K562 (cell line): ENCODE results near the gene MAPKAPK2. TPM values are rescaled to one million over a fixed set of nuclear protein-coding genes. Genes with fewer than 3 reads are reported as not detected.

Source experiments
- HDAC8 ChIP-seq: fragments of 450-650 bp; IDR thresholded peaks from 2 replicates; pipeline ENCODE4 v1.6.1; 2016; ENCODE audit warnings: mild to moderate bottlenecking, missing genetic modification characterization, moderate library complexity, missing compliant biosample characterization
- TAF1 ChIP-seq: IDR thresholded peaks from 2 replicates; pipeline ENCODE4 v1.6.1; 2011; ENCODE audit warnings: mild to moderate bottlenecking, low read length, moderate library complexity; ENCODE audit not compliant: insufficient read depth, control insufficient read depth, severe bottlenecking; ENCODE audit errors: extremely low read depth
- TGIF2 ChIP-seq: sonication (generic); formaldehyde crosslinking; IDR thresholded peaks from 2 replicates; pipeline ENCODE4 v1.8.1; 2022; ENCODE audit warnings: mild to moderate bottlenecking, missing genetic modification reagents, moderate library complexity
- THRAP3 ChIP-seq: fragments of 450-650 bp; IDR thresholded peaks from 2 replicates; pipeline ENCODE4 v1.6.1; 2016; ENCODE audit warnings: mild to moderate bottlenecking, inconsistent platforms, borderline replicate concordance
- TRIM28 ChIP-seq: fragments of 450-650 bp; IDR thresholded peaks from 2 replicates; pipeline ENCODE4 v1.6.1; 2017
- ZBTB17 ChIP-seq: fragments of 450-650 bp; formaldehyde crosslinking; IDR thresholded peaks from 2 replicates; pipeline ENCODE4 v1.4.0; 2020; ENCODE audit warnings: mild to moderate bottlenecking
- polyA plus RNA-seq, 8 experiments: library from polyadenylated mRNA; depleted of rRNA in 4 of 8; stranded (reverse) in 5 of 8; unstranded in 3 of 8; fragments of >200 nt; fragmentation: Nextera tagmentation in 2 of 8; fragmentation: Illumina TruSeq in 1 of 8; extraction: Ambion mirVana in 2 of 8; extraction: Trizol in 1 of 8; gene quantifications; 2 replicates each; pipeline versions ENCODE4 v1.2.1 to v1.2.3, GENCODE V29; 2011 to 2014; ENCODE audit warnings: inconsistent platforms in 1 of 8, missing spikeins in 1 of 8
- total RNA-seq, 7 experiments: library from RNA; depleted of rRNA in 6 of 7; stranded (reverse); fragments of >200 nt in 6 of 7; fragmentation: Illumina TruSeq in 2 of 7; extraction: Trizol in 2 of 7; gene quantifications; 2 replicates each; pipeline versions ENCODE4 v1.2.1 to v1.2.3, GENCODE V29; 2011 to 2021; ENCODE audit warnings: low replicate concordance in 1 of 7
- TF ChIP-seq, protein P1 (sequence below): fragments of 450-650 bp; IDR thresholded peaks from 2 replicates; pipeline ENCODE4 v1.6.1; 2018; ENCODE audit not compliant: partially characterized antibody
- TF ChIP-seq, protein P2 (sequence below), 2 experiments: fragments of 450-650 bp; IDR thresholded peaks; 2 replicates each; pipeline ENCODE4 v1.6.1; 2018; ENCODE audit warnings: mild to moderate bottlenecking in 2 of 2, low read depth in 1 of 2; ENCODE audit not compliant: partially characterized antibody in 2 of 2
- TF ChIP-seq, protein P3 (sequence below): fragments of 450-650 bp; formaldehyde crosslinking; IDR thresholded peaks from 2 replicates; pipeline ENCODE4 v1.4.0; 2020; ENCODE audit warnings: mild to moderate bottlenecking, moderate library complexity
- TF ChIP-seq, protein P4 (sequence below): sonication (generic); formaldehyde crosslinking; IDR thresholded peaks from 2 replicates; pipeline ENCODE4 v1.8.0; 2023; ENCODE audit warnings: mild to moderate bottlenecking, missing genetic modification reagents
- TF ChIP-seq, protein P5 (sequence below): fragments of 250-450 bp; sonication (Bioruptor Pico); IDR thresholded peaks from 2 replicates; pipeline ENCODE4 v1.8.0; 2022; ENCODE audit warnings: inconsistent platforms
- TF ChIP-seq, protein P6 (sequence below): IDR thresholded peaks from 2 replicates; pipeline ENCODE4 v1.6.1; 2012; ENCODE audit warnings: low read depth, low read length, improper control_type of control experiment, borderline replicate concordance

MAPKAPK2 gene
- total and polyA plus RNA-seq, 9 of the 15 experiments (the other 6 are each of a cell fraction or from before 2014, with no cell fraction given) = 0.63 to 94.2 (median 52.1) TPM

DNA sequence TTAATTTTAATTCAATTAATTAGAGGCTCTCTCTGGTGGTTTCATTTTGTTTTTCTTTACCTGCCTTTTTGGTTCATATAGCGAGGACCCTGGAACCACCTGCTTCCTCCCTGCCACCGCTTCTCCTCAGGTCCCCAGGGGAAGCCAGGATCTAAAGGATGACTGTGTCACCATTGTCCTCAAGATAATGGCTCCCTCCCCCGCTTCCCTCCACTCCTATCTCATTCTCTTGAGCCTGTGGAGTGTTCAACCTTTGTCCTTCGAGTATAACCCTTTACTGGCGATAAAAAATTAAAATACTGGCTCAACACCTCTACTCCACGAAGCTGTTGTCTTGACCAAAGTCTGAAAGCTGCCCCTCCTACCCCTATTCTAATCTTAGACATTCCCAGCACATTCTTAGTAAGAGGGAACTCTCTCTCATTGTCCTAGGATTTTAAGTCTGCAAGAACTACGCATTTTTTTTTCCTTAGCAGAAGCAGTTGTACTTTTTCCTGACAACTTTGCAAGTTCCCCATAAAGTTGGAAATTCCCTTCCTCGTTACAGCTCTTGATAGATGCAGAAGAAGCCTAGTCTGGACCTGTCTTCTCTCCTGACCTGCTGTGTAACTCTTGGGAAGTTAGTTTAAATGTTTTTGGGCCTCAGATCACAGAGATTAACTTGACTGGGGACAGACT, 12.6 kb upstream of the MAPKAPK2 start (continued):
- TF ChIP-seq, protein P1, sequence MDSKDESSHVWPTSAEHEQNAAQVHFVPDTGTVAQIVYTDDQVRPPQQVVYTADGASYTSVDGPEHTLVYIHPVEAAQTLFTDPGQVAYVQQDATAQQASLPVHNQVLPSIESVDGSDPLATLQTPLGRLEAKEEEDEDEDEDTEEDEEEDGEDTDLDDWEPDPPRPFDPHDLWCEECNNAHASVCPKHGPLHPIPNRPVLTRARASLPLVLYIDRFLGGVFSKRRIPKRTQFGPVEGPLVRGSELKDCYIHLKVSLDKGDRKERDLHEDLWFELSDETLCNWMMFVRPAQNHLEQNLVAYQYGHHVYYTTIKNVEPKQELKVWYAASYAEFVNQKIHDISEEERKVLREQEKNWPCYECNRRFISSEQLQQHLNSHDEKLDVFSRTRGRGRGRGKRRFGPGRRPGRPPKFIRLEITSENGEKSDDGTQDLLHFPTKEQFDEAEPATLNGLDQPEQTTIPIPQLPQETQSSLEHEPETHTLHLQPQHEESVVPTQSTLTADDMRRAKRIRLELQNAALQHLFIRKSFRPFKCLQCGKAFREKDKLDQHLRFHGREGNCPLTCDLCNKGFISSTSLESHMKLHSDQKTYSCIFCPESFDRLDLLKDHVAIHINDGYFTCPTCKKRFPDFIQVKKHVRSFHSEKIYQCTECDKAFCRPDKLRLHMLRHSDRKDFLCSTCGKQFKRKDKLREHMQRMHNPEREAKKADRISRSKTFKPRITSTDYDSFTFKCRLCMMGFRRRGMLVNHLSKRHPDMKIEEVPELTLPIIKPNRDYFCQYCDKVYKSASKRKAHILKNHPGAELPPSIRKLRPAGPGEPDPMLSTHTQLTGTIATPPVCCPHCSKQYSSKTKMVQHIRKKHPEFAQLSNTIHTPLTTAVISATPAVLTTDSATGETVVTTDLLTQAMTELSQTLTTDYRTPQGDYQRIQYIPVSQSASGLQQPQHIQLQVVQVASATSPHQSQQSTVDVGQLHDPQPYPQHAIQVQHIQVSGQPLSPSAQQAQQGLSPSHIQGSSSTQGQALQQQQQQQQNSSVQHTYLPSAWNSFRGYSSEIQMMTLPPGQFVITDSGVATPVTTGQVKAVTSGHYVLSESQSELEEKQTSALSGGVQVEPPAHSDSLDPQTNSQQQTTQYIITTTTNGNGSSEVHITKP = peak; percentile 21
- TF ChIP-seq THRAP3 (no peak), HDAC8 (tag) (no peak), TAF1 (no peak), TGIF2 (CRISPR knock-in tag) (no peak), TRIM28 (no peak; the same call in 1 of the 2 replicates), ZBTB17 (CRISPR knock-in tag) (no peak)
- TF ChIP-seq, protein P2, sequence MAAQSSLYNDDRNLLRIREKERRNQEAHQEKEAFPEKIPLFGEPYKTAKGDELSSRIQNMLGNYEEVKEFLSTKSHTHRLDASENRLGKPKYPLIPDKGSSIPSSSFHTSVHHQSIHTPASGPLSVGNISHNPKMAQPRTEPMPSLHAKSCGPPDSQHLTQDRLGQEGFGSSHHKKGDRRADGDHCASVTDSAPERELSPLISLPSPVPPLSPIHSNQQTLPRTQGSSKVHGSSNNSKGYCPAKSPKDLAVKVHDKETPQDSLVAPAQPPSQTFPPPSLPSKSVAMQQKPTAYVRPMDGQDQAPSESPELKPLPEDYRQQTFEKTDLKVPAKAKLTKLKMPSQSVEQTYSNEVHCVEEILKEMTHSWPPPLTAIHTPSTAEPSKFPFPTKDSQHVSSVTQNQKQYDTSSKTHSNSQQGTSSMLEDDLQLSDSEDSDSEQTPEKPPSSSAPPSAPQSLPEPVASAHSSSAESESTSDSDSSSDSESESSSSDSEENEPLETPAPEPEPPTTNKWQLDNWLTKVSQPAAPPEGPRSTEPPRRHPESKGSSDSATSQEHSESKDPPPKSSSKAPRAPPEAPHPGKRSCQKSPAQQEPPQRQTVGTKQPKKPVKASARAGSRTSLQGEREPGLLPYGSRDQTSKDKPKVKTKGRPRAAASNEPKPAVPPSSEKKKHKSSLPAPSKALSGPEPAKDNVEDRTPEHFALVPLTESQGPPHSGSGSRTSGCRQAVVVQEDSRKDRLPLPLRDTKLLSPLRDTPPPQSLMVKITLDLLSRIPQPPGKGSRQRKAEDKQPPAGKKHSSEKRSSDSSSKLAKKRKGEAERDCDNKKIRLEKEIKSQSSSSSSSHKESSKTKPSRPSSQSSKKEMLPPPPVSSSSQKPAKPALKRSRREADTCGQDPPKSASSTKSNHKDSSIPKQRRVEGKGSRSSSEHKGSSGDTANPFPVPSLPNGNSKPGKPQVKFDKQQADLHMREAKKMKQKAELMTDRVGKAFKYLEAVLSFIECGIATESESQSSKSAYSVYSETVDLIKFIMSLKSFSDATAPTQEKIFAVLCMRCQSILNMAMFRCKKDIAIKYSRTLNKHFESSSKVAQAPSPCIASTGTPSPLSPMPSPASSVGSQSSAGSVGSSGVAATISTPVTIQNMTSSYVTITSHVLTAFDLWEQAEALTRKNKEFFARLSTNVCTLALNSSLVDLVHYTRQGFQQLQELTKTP (IDR thresholded peaks at IDR 0.05; ENCODE audit: low read depth in 1 of 2, partially characterized antibody in 2 of 2) = peak in 1 of 2 experiments; percentile 46
- TF ChIP-seq, protein P3, sequence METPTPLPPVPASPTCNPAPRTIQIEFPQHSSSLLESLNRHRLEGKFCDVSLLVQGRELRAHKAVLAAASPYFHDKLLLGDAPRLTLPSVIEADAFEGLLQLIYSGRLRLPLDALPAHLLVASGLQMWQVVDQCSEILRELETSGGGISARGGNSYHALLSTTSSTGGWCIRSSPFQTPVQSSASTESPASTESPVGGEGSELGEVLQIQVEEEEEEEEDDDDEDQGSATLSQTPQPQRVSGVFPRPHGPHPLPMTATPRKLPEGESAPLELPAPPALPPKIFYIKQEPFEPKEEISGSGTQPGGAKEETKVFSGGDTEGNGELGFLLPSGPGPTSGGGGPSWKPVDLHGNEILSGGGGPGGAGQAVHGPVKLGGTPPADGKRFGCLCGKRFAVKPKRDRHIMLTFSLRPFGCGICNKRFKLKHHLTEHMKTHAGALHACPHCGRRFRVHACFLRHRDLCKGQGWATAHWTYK = no peak
- TF ChIP-seq, protein P4, sequence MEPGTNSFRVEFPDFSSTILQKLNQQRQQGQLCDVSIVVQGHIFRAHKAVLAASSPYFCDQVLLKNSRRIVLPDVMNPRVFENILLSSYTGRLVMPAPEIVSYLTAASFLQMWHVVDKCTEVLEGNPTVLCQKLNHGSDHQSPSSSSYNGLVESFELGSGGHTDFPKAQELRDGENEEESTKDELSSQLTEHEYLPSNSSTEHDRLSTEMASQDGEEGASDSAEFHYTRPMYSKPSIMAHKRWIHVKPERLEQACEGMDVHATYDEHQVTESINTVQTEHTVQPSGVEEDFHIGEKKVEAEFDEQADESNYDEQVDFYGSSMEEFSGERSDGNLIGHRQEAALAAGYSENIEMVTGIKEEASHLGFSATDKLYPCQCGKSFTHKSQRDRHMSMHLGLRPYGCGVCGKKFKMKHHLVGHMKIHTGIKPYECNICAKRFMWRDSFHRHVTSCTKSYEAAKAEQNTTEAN (CRISPR knock-in tag) = 0 out of 2 replicates have a peak, but pooled peaks have one; percentile 53
- TF ChIP-seq, protein P5, sequence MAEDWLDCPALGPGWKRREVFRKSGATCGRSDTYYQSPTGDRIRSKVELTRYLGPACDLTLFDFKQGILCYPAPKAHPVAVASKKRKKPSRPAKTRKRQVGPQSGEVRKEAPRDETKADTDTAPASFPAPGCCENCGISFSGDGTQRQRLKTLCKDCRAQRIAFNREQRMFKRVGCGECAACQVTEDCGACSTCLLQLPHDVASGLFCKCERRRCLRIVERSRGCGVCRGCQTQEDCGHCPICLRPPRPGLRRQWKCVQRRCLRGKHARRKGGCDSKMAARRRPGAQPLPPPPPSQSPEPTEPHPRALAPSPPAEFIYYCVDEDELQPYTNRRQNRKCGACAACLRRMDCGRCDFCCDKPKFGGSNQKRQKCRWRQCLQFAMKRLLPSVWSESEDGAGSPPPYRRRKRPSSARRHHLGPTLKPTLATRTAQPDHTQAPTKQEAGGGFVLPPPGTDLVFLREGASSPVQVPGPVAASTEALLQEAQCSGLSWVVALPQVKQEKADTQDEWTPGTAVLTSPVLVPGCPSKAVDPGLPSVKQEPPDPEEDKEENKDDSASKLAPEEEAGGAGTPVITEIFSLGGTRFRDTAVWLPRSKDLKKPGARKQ (CRISPR knock-in tag) = no peak
- TF ChIP-seq, protein P6, sequence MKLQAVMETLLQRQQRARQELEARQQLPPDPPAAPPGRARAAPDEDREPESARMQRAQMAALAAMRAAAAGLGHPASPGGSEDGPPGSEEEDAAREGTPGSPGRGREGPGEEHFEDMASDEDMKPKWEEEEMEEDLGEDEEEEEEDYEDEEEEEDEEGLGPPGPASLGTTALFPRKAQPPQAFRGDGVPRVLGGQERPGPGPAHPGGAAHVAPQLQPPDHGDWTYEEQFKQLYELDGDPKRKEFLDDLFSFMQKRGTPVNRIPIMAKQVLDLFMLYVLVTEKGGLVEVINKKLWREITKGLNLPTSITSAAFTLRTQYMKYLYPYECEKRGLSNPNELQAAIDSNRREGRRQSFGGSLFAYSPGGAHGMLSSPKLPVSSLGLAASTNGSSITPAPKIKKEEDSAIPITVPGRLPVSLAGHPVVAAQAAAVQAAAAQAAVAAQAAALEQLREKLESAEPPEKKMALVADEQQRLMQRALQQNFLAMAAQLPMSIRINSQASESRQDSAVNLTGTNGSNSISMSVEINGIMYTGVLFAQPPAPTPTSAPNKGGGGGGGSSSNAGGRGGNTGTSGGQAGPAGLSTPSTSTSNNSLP = no peak
